ENCODE measurements around the gene L1TD1. TPM values are rescaled to one million over a fixed set of nuclear protein-coding genes. Genes with fewer than 3 reads are reported as not detected.
A peak's percentile ranks its signal among the peaks of the same experiment; 100 is the strongest.
"Not testable (repeated sequence)": the region's sequence is repeated elsewhere in the genome, so short reads cannot be mapped to it uniquely, and the experiment has no call there.

The L1TD1 gene, protein sequence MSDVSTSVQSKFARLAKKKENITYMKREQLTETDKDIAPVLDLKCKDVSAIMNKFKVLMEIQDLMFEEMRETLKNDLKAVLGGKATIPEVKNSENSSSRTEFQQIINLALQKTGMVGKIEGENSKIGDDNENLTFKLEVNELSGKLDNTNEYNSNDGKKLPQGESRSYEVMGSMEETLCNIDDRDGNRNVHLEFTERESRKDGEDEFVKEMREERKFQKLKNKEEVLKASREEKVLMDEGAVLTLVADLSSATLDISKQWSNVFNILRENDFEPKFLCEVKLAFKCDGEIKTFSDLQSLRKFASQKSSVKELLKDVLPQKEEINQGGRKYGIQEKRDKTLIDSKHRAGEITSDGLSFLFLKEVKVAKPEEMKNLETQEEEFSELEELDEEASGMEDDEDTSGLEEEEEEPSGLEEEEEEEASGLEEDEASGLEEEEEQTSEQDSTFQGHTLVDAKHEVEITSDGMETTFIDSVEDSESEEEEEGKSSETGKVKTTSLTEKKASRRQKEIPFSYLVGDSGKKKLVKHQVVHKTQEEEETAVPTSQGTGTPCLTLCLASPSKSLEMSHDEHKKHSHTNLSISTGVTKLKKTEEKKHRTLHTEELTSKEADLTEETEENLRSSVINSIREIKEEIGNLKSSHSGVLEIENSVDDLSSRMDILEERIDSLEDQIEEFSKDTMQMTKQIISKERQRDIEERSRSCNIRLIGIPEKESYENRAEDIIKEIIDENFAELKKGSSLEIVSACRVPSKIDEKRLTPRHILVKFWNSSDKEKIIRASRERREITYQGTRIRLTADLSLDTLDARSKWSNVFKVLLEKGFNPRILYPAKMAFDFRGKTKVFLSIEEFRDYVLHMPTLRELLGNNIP
- 1 to 10 TPM in 3 of 4 donors, not detected in 1; 2.0 to 5.4 (median 3.4) TPM for total RNA-seq

DNA sequence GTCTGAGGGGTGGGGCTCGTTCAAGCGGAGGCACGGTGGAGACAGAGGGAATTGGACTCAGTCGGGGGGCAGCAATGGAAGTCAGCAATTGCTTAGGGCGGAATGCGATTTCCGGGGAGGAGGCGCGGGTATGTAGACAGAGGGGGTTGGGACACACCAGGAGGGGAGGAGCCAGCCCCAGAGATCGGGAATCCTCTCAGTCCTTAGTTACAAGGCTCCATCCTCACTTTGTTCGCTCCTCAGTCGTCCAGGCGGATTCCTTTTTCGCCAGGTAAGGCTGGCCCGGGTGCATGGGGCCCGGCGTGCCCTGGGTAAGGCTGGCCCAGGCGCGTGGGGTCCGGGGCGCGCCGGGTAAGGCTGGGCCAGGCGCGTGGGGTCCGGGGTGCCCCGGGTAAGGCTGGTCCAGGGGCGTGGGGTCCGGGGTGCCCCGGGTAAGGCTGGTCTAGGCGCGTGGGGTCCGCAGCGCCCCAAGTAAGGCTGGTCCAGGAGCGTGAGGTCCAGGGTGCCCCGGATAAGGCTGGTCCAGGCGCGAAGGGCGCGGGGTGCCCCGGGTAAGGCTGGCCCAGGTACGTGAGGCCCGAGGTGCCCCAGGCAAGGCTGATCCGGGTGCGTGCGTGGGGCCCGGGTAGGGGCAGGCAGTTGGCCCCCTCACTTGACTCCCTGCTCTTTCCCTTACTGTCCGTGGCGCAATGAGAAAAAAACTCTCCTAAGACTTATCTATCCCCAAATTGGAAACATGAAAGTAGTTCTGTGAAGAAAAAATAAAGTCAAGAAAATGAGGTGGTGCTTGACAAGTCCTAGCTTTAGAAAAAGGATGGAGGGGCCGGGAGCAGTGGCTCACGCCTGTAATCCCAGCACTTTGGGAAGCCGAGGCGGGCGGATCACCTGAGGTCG lies at the start of gene L1TD1:
TSS of gene L1TD1 (plus strand) at position 199 of the 894 bp plus-strand sequence. CDS start 11,780 bp downstream, outside the sequence.
- intact Hi-C loops (cut with DNase I; ENCODE audit: low total_unique reads) = no loop called here
- Histone ChIP-seq H3K9me3 (no peaks in the 10 kb centered on the region), H3K4me1 (peaks cover 0 to 16% (median 2%) of the 10 kb centered on the region in 4 donors), H3K4me3 (peak within 1 kb of the TSS; percentile 4 to 49 (median 36)), H3K27me3 (peaks cover 11% of the 10 kb centered on the region), H3K36me3 (no peaks in the 10 kb centered on the region), H3K27ac (peak within 1 kb of the TSS; percentile 17 to 81 (median 64))
- DNase-seq = peak; percentile 77
- TF ChIP-seq EP300 (IDR thresholded peaks at IDR 0.05; ENCODE audit: low read depth) (no peak), POLR2A (IDR thresholded peaks at IDR 0.05) (peak; percentile 33), POLR2AphosphoS5 (IDR thresholded peaks at IDR 0.05) (peak in 2 of 3 donors; percentile 29 to 56)
- in situ Hi-C loops (cut with MboI; ENCODE audit: low pct_ligation_motif_present in 1 of 4, low pct_unique_long_range_greater_than_20kb in 1 of 4, low sequenced_read_pairs in 3 of 4) = no loop called here
- WGBS, 2 donors (ENCODE audit: low coverage in 1 of 2) = 5 to 15% methylated on average over 16 to 41 of the region's 55 CpGs

DNA sequence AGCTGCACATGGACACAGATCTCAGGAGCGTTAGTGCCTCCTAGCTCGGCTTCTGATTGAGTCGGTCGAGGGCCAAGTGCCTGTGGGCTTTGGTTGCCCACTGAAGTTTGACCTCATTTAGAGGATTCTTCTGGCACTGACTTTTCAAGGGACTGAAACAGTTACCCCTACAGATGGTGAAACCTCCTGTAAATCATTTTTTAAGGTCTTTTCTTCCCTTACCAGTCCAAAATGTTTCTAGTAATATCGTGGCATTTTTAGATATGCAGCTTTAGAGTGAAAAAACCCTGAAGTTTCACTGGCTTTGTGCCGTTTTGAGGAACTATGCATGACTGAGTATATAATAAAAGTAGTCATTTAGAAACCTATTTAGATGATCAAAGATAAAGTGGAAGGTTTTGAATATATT lies 34.7 kb upstream of the L1TD1 start:
- Histone ChIP-seq H3K9me3 (no peaks in the 10 kb centered on the region), H3K27me3 (no peaks in the 10 kb centered on the region)
- in situ Hi-C loops (cut with MboI; ENCODE audit: low pct_ligation_motif_present in 1 of 4, low pct_unique_long_range_greater_than_20kb in 1 of 4, low sequenced_read_pairs in 3 of 4) = loop anchor here in 1 of 4 donors (25.0 kb wide), 1 partner anchor 577 kb away; no protein-coding TSS in a partner anchor

GRCh38 chr1:62161711-62162110 lies 32.9 kb upstream of the L1TD1 start:
- in situ Hi-C loops (cut with MboI; ENCODE audit: low pct_ligation_motif_present in 1 of 4, low pct_unique_long_range_greater_than_20kb in 1 of 4, low sequenced_read_pairs in 3 of 4) = loop anchor here in 1 of 4 donors (25.0 kb wide), 1 partner anchor 576 kb away; no protein-coding TSS in a partner anchor
- TF ChIP-seq EP300 (IDR thresholded peaks at IDR 0.05; ENCODE audit: low read depth) (no peak), POLR2AphosphoS5 (IDR thresholded peaks at IDR 0.05) (no peak), POLR2A (IDR thresholded peaks at IDR 0.05) (no peak)
- TF ChIP-seq, protein P1, sequence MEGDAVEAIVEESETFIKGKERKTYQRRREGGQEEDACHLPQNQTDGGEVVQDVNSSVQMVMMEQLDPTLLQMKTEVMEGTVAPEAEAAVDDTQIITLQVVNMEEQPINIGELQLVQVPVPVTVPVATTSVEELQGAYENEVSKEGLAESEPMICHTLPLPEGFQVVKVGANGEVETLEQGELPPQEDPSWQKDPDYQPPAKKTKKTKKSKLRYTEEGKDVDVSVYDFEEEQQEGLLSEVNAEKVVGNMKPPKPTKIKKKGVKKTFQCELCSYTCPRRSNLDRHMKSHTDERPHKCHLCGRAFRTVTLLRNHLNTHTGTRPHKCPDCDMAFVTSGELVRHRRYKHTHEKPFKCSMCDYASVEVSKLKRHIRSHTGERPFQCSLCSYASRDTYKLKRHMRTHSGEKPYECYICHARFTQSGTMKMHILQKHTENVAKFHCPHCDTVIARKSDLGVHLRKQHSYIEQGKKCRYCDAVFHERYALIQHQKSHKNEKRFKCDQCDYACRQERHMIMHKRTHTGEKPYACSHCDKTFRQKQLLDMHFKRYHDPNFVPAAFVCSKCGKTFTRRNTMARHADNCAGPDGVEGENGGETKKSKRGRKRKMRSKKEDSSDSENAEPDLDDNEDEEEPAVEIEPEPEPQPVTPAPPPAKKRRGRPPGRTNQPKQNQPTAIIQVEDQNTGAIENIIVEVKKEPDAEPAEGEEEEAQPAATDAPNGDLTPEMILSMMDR (IDR thresholded peaks at IDR 0.05) = no peak
- no peak overlapping the region for H3K27ac ChIP-seq

More for the DNA sequence above, 34.7 kb upstream of the L1TD1 start:
- H3K4me1 ChIP-seq = no peaks in the 10 kb centered on the region
- no peak overlapping the region for H3K27ac ChIP-seq
- H3K36me3 ChIP-seq = no peaks in the 10 kb centered on the region
- TF ChIP-seq POLR2A (IDR thresholded peaks at IDR 0.05) = no peak
- TF ChIP-seq POLR2AphosphoS5 (IDR thresholded peaks at IDR 0.05) = no peak
- TF ChIP-seq, protein P1 (IDR thresholded peaks at IDR 0.05) = no peak
- no peak for TF ChIP-seq EP300 (IDR thresholded peaks at IDR 0.05; ENCODE audit: low read depth)
- intact Hi-C loops (cut with DNase I; ENCODE audit: low total_unique reads) = no loop called here
- no peak for DNase-seq
- H3K4me3 ChIP-seq = no peak overlapping the region
- 57 to 79% methylated on average over 2 to 6 of the region's 6 CpGs for WGBS, 2 donors (ENCODE audit: low coverage in 1 of 2)

DNA sequence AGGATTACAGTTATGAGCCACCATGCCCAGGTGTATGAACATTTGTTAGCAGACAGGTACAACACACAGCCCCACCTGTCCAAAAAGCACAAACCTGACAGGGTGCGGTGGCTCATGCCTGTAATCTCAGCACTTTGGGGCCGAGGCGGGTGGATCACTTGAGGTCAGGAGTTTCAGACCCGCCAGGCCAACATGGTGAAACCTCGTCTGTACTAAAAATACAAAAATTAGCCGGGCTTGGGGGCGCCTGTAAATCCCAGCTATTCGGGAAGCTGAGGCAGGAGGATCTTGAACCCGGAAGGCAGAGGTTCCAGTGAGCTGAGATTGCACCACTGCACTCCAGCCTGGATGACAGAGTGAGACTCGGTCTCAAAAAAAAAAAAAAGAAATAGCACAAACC lies 24.3 kb upstream of the L1TD1 start:
- H3K27me3 ChIP-seq; intact Hi-C loops (cut with DNase I; ENCODE audit: low total_unique reads); H3K9me3 ChIP-seq; DNase-seq; H3K27ac ChIP-seq; H3K4me3 ChIP-seq; H3K36me3 ChIP-seq; H3K4me1 ChIP-seq: not testable (repeated sequence)
- 49 to 65% methylated on average over 6 to 10 of the region's 10 CpGs for WGBS, 2 donors (ENCODE audit: low coverage in 1 of 2)
- in situ Hi-C loops (cut with MboI; ENCODE audit: low pct_ligation_motif_present in 1 of 4, low pct_unique_long_range_greater_than_20kb in 1 of 4, low sequenced_read_pairs in 3 of 4) = loop anchor here in 1 of 4 donors (25.0 kb wide), 1 partner anchor 567 kb away; no protein-coding TSS in a partner anchor

More at GRCh38 chr1:62161711-62162110, 32.9 kb upstream of the L1TD1 start:
- WGBS, 2 donors (ENCODE audit: low coverage in 1 of 2) = 85 to 90% methylated on average over 1 of the region's 1 CpG
- intact Hi-C loops (cut with DNase I; ENCODE audit: low total_unique reads) = no loop called here
- Histone ChIP-seq H3K4me1 (no peaks in the 10 kb centered on the region), H3K4me3 (no peak overlapping the region), H3K27me3 (no peaks in the 10 kb centered on the region), H3K36me3 (no peaks in the 10 kb centered on the region), H3K9me3 (no peaks in the 10 kb centered on the region)
- no peak for DNase-seq

Data from transverse colon (tissue), 4 donors.